ENCODE results near the gene FZD8. TPM values are rescaled to one million over a fixed set of nuclear protein-coding genes. Genes with fewer than 3 reads are reported as not detected.

Gene FZD8, protein sequence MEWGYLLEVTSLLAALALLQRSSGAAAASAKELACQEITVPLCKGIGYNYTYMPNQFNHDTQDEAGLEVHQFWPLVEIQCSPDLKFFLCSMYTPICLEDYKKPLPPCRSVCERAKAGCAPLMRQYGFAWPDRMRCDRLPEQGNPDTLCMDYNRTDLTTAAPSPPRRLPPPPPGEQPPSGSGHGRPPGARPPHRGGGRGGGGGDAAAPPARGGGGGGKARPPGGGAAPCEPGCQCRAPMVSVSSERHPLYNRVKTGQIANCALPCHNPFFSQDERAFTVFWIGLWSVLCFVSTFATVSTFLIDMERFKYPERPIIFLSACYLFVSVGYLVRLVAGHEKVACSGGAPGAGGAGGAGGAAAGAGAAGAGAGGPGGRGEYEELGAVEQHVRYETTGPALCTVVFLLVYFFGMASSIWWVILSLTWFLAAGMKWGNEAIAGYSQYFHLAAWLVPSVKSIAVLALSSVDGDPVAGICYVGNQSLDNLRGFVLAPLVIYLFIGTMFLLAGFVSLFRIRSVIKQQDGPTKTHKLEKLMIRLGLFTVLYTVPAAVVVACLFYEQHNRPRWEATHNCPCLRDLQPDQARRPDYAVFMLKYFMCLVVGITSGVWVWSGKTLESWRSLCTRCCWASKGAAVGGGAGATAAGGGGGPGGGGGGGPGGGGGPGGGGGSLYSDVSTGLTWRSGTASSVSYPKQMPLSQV
- total RNA-seq = 0.37 and 3.7 TPM in 2 replicates

DNA sequence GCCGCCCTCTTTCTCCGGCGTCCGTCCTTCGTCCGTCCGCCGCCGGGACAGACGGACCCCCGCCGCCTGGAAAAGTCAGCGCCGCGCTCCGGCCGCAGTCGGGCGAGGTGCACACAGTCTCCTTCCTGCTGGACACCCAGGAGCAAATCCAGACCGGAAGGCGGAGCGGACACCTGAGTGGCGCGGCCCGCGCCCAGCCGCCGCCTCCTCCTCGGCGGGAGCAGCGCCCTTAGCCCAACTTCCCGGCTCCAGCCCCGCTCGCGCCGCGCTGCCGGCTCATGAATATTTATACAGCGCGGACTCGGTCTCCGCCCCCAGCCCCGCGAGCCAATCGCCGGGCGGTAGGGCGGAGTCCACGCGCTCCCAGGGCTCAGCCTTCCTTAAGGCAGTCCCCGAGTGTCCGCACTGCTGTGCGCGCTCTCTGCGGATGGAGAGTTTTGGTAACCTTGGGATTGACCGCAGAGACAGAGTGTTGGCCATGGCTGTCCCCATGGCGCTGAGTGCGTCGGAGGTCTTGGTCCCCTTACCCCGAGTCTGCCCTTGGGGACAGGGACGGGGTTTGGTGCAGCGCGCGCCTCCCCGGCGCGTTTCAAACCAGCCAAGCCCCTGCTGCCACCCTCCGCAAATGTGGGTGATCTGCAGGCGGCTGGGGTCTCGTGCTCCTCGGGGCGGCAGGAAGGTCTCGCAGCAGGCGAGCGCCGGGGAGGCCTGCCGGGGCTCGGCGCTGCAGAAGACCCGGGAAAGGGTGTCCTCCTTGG lies at the start of gene FZD8:
Gene FZD8 (minus strand): TSS at position 262 of the 758 bp plus-strand sequence. CDS start 867 bp downstream, outside the sequence.

DNA sequence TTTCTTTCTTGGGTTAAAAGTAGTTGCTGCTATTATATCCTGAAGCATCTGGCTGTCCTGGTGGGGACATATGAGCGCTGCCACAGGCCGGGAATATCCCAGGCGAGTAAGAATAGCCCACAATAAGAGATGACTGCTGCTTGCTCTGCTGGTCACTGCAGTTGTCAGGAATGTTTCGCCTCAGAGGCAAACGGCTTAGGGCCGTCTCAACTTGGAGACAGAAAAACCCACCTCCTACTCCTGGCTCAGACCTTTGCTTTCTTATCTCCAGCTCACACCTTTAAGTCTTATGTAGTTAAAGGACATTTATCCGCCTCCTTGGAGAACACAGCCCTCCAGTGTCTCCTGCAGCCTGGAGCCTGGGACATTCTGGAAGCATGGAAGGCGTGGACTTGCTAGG lies 36.9 kb downstream of the FZD8 start, which contains the start of gene GJD4:
Gene GJD4 (plus strand): TSS at position 151 of the 400 bp plus-strand sequence. CDS start 227 bp downstream, at position 378.

Other genes starting within 250 kb of the FZD8 start
- gene GJD4, start 37.0 kb downstream of the FZD8 start, total RNA-seq = not detected in 2 replicates